SK-N-MC (cell line): ENCODE measurements around the gene DPAGT1.

Source experiments
- EZH2 ChIP-seq: fragments of 200-600 bp; sonication (generic); IDR thresholded peaks from one replicate; pipeline ENCODE4 v1.6.1; 2017; ENCODE audit warnings: antibody characterized with exemption
- POLR2AphosphoS5 ChIP-seq: IDR thresholded peaks from 2 replicates; pipeline ENCODE4 v1.6.1; 2012; ENCODE audit warnings: mild to moderate bottlenecking, low read depth, low read length, borderline replicate concordance

DNA sequence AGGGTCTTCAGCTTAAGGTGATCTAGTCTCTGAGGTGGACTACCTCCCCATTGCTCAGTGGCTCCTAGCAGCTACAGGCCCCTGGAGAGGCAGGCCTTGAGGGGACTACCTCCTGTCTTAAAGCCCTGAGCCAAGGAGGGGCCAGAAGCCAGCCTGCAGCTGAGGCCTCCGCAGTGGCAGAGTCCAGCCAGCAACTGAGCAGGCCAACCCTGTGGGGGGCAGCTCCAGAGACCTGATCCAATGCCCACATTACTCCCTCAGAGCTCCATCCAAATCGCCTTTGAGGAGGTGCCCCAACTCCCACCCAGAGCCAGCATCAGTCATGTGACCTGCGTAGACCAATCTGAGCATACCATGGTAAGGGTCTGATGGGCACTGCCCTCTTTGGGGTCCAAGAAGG lies 8.2 kb upstream of the DPAGT1 start:
- TF ChIP-seq POLR2AphosphoS5 (no peak), EZH2 (no peak)
